Endothelial cell (in vitro differentiated cells): Measurements from ENCODE around the gene SYNE2. TPM values are rescaled to one million over a fixed set of nuclear protein-coding genes. Genes with fewer than 3 reads are reported as not detected.

Experiments
- DNase-seq: peaks from one replicate; pipeline ENCODE4 v3.0.0; 2021; ENCODE audit warnings: low spot score
- H3K27ac Mint-ChIP-seq: one replicate; pipeline ENCODE4 v1.8.0; 2021; ENCODE audit warnings: mixed read lengths, inconsistent platforms; ENCODE audit not compliant: unreplicated experiment
- H3K27me3 Mint-ChIP-seq: one replicate; pipeline ENCODE4 v1.8.0; 2021; ENCODE audit warnings: mild to moderate bottlenecking, moderate library complexity, mixed read lengths, inconsistent platforms; ENCODE audit not compliant: unreplicated experiment
- H3K36me3 Mint-ChIP-seq: one replicate; pipeline ENCODE4 v1.8.0; 2021; ENCODE audit warnings: mild to moderate bottlenecking, low read depth, mixed read lengths, inconsistent platforms; ENCODE audit not compliant: unreplicated experiment
- H3K4me1 Mint-ChIP-seq: one replicate; pipeline ENCODE4 v1.8.0; 2021; ENCODE audit warnings: mild to moderate bottlenecking, mixed read lengths, inconsistent platforms; ENCODE audit not compliant: unreplicated experiment
- H3K4me3 Mint-ChIP-seq: one replicate; pipeline ENCODE4 v1.8.0; 2021; ENCODE audit warnings: mild to moderate bottlenecking, mixed read lengths, inconsistent platforms; ENCODE audit not compliant: unreplicated experiment
- H3K9me3 Mint-ChIP-seq: one replicate; pipeline ENCODE4 v1.8.0; 2021; ENCODE audit warnings: mixed read lengths, inconsistent platforms; ENCODE audit not compliant: unreplicated experiment
- CTCF ChIP-seq: fragments of 200-600 bp; sonication (generic); IDR thresholded peaks from one replicate; pipeline ENCODE4 v1.5.0; 2021; ENCODE audit warnings: antibody characterized with exemption; ENCODE audit not compliant: unreplicated experiment
- microRNA-seq: library from miRNA; unstranded; fragments of <30 nt; microRNA quantifications from one replicate; pipeline ENCODE4, GENCODE V29; 2020; ENCODE audit not compliant: unreplicated experiment
- total RNA-seq: library from RNA; stranded (reverse); fragmentation: NEBNext Ultra II Directional; extraction: Animal tissue kit (Norgen Biotek cat#: 25700); gene quantifications from one replicate; pipeline ENCODE4 v1.2.1, GENCODE V29; 2021; ENCODE audit not compliant: unreplicated experiment

The SYNE2 gene
- total RNA-seq, 1 donor from 2014 or later, result 35.9 TPM

GRCh38 chr14:64266239-64266638 lies 413.4 kb downstream of the SYNE2 start:
- no peak for TF ChIP-seq CTCF
- no peak for DNase-seq
- Mint-ChIP-seq H3K9me3 (no peaks in the 10 kb centered on the region), H3K4me3 (no peak overlapping the region), H3K27me3 (peaks cover 2% of the 10 kb centered on the region), H3K27ac (no peak overlapping the region), H3K36me3 (no peaks in the 10 kb centered on the region), H3K4me1 (no peaks in the 10 kb centered on the region)

- no peak overlapping the region for H3K4me3 Mint-ChIP-seq
- no peak overlapping the region for H3K27ac Mint-ChIP-seq
- H3K27me3 Mint-ChIP-seq, result peaks cover 2% of the 10 kb centered on the region
- no peak for DNase-seq
- no peak for TF ChIP-seq CTCF
- H3K4me1 Mint-ChIP-seq, result peaks cover 2% of the 10 kb centered on the region
- no peaks in the 10 kb centered on the region for H3K9me3 Mint-ChIP-seq
- H3K36me3 Mint-ChIP-seq, result no peaks in the 10 kb centered on the region
Measured at GRCh38 chr14:64272019-64272418, 419.2 kb downstream of the SYNE2 start.

Small RNA genes lying within 50 kb of the gene (microRNA-seq; reads per million reads assigned to microRNA genes)
- gene MIR548H1, result not detected

Other genes with a start within 250 kb of the SYNE2 start
- gene WDR89, start 211.1 kb upstream of the SYNE2 start, total RNA-seq, result 15.3 TPM
- gene SGPP1, start 124.9 kb upstream of the SYNE2 start, total RNA-seq, result 7.9 TPM